HG02981 (cell line): ENCODE measurements around the gene ZNF792.
"Not testable (repeated sequence)": the region's sequence is repeated elsewhere in the genome, so short reads cannot be mapped to it uniquely, and the experiment has no call there.

Experiments
- ATAC-seq: cut with Tn5 transposase; IDR thresholded peaks from one replicate; pipeline ENCODE4 v1.9.1; 2021; ENCODE audit warnings: mild to moderate bottlenecking, moderate library complexity; ENCODE audit not compliant: unreplicated experiment

ZNF792 gene

GRCh38 chr19:34998777-34999497 lies 34.9 kb upstream of the ZNF792 start:
- no peak for ATAC-seq

GRCh38 chr19:34998224-34998623 lies 34.2 kb upstream of the ZNF792 start:
- not testable (repeated sequence) for ATAC-seq

GRCh38 chr19:34997071-34997617 lies 33.1 kb upstream of the ZNF792 start:
- no peak for ATAC-seq

GRCh38 chr19:34995551-34995950 lies 31.5 kb upstream of the ZNF792 start:
- ATAC-seq = no peak

- ATAC-seq = no peak
Measured at GRCh38 chr19:34994643-34995541, 30.9 kb upstream of the ZNF792 start.

GRCh38 chr19:34994286-34994642 lies 30.2 kb upstream of the ZNF792 start:
- ATAC-seq = no peak

GRCh38 chr19:34992582-34992981 lies 28.6 kb upstream of the ZNF792 start:
- ATAC-seq = not testable (repeated sequence)

- ATAC-seq = no peak
Measured at GRCh38 chr19:34991542-34992333, 27.7 kb upstream of the ZNF792 start.

- ATAC-seq = no peak
Measured at GRCh38 chr19:34990578-34991192, 26.7 kb upstream of the ZNF792 start.

GRCh38 chr19:34989298-34989697 lies 25.3 kb upstream of the ZNF792 start:
- no peak for ATAC-seq

- ATAC-seq = no peak
Measured at GRCh38 chr19:34988119-34988518, 24.1 kb upstream of the ZNF792 start.

GRCh38 chr19:34985249-34986022 lies 21.4 kb upstream of the ZNF792 start:
- no peak for ATAC-seq

GRCh38 chr19:34984287-34984686 lies 20.3 kb upstream of the ZNF792 start:
- no peak for ATAC-seq

- ATAC-seq = no peak
Measured at GRCh38 chr19:34983786-34984185, 19.8 kb upstream of the ZNF792 start.

- ATAC-seq = no peak
Measured at GRCh38 chr19:34982275-34982674, 18.2 kb upstream of the ZNF792 start.

- no peak for ATAC-seq
Measured at GRCh38 chr19:34979819-34980640, 16.0 kb upstream of the ZNF792 start.

- ATAC-seq = no peak
Measured at GRCh38 chr19:34976611-34977010, 12.6 kb upstream of the ZNF792 start.

- no peak for ATAC-seq
Measured at GRCh38 chr19:34975056-34975455, 11.0 kb upstream of the ZNF792 start.

GRCh38 chr19:34974646-34975045 lies 10.6 kb upstream of the ZNF792 start:
- no peak for ATAC-seq
